ENCODE measurements around the gene CAND2. TPM values are rescaled to one million over a fixed set of nuclear protein-coding genes. Genes with fewer than 3 reads are reported as not detected.
A peak's percentile ranks its signal among the peaks of the same experiment; 100 is the strongest.
"Not testable (repeated sequence)": the region's sequence is repeated elsewhere in the genome, so short reads cannot be mapped to it uniquely, and the experiment has no call there.

Gene CAND2
- total and polyA plus RNA-seq, 9 of the 15 experiments (the other 6 are each of a cell fraction or from before 2014, with no cell fraction given): 0.91 to 14.9 (median 4.3) TPM

DNA sequence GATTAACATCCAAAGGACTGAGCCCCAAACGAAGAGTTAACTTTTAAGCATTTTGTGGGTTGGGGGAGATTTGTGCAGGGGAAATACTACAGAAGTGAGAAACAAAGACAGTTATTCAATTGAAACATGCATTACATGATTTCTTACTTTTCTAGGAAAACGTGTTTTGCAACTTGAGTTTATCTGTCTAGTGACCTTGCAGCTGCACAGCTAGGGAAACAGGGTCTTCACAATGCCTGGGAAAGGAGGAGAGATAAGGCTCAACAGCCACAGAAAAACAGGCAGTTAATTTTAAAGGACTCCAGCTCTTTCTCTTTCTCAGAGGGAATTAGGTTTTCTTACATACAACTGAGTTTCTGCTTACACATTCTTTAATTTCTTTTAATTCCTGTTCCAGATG is 82.3 kb downstream of the CAND2 start (continued):
- not testable (repeated sequence) for TF ChIP-seq NR2C2 (CRISPR knock-in tag; IDR thresholded peaks at IDR 0.05); FOXM1 (CRISPR knock-in tag; IDR thresholded peaks at IDR 0.05; ENCODE audit: low read depth)
- TF ChIP-seq NR2C2 (tag; IDR thresholded peaks at IDR 0.05) (peak; percentile 43), TAL1 (IDR thresholded peaks at IDR 0.05) (peak; percentile 87), GATAD2B (IDR thresholded peaks at IDR 0.05; ENCODE audit: borderline replicate concordance) (0 out of 2 replicates have a peak, but pooled peaks have one; percentile 65), ARID1B (IDR thresholded peaks at IDR 0.05) (peak; percentile 95), TBL1XR1 (IDR thresholded peaks at IDR 0.05; ENCODE audit: low read length in 2 of 2) (peak in 1 of 2 experiments; percentile 37; a peak in 1 of 4 replicates), DPF2 (IDR thresholded peaks at IDR 0.05) (peak; percentile 87), MEIS2 (IDR thresholded peaks at IDR 0.05; ENCODE audit: partially characterized antibody) (peak; percentile 13), SMAD4 (CRISPR knock-in tag; conservative IDR thresholded peaks at IDR 0.05) (peak; percentile 81), TRIM24 (IDR thresholded peaks at IDR 0.05) (peak; percentile 55 to 83; a peak in 3 of 4 replicates), HDAC1 (IDR thresholded peaks at IDR 0.05) (peak in 1 of 2 experiments; percentile 71; a peak in 3 of 4 replicates), RCOR1 (IDR thresholded peaks at IDR 0.05; ENCODE audit: borderline replicate concordance in 1 of 2, low read depth in 2 of 2, low read length in 2 of 2) (peak in 1 of 2 experiments; percentile 34; a peak in 1 of 4 replicates), MBD2 (IDR thresholded peaks at IDR 0.05; ENCODE audit: borderline replicate concordance, low read depth) (0 out of 2 replicates have a peak, but pooled peaks have one; percentile 26), SMARCE1 (IDR thresholded peaks at IDR 0.05) (peak; percentile 58; the same call in 1 of the 2 replicates), MXI1 (IDR thresholded peaks at IDR 0.05; ENCODE audit: low read depth, low read length) (0 out of 2 replicates have a peak, but pooled peaks have one; percentile 32), CBFA2T2 (conservative IDR thresholded peaks at IDR 0.05) (peak; percentile 90), KLF16 (IDR thresholded peaks at IDR 0.05) (0 out of 2 replicates have a peak, but pooled peaks have one; percentile 62), NFIC (IDR thresholded peaks at IDR 0.05) (peak; percentile 61), CEBPB (tag; IDR thresholded peaks at IDR 0.05) (peak; percentile 95), TCF3 (CRISPR knock-in tag; IDR thresholded peaks at IDR 0.05) (peak; percentile 97), NCOA1 (IDR thresholded peaks at IDR 0.05; ENCODE audit: low read depth) (peak; percentile 28; the same call in 1 of the 2 replicates), RBBP5 (IDR thresholded peaks at IDR 0.05; ENCODE audit: borderline replicate concordance, insufficient read depth, low read length, poor library complexity, severe bottlenecking) (peak; percentile 50), GATA2 (CRISPR knock-in tag; IDR thresholded peaks at IDR 0.05) (peak; percentile 88), KDM1A (IDR thresholded peaks at IDR 0.05) (peak; percentile 61 to 67), LEF1 (IDR thresholded peaks at IDR 0.05) (peak; percentile 32; the same call in 1 of the 2 replicates), RNF2 (IDR thresholded peaks at IDR 0.05) (peak; percentile 38; the same call in 1 of the 2 replicates), FOXM1 (IDR thresholded peaks at IDR 0.05; ENCODE audit: low read depth) (peak; percentile 64; the same call in 1 of the 2 replicates), FOXK2 (conservative IDR thresholded peaks at IDR 0.05 in 1 of 2, IDR thresholded peaks at IDR 0.05 in 1 of 2; ENCODE audit: low read depth in 2 of 2) (peak in 1 of 2 experiments; percentile 53; a peak in 1 of 4 replicates)

All from K562 (cell line).